Measurements from ENCODE around the gene APOO.

GRCh38 chrX:23790155-23790497, 117.6 kb downstream of the APOO start:
- TF ChIP-seq POLR2A (IDR thresholded peaks at IDR 0.05) (no peak), CTCF (IDR thresholded peaks at IDR 0.05) (no peak)

All from uterus (tissue), 2 donors.